Upper lobe of left lung (tissue), 6 donors: Measurements from ENCODE around the gene CLPTM1L. TPM values are rescaled to one million over a fixed set of nuclear protein-coding genes. Genes with fewer than 3 reads are reported as not detected.

ENCODE experiments used
- ATAC-seq, 2 donors: fragments of 200-7000 bp; cut with Tn5 transposase; one replicate each; pipeline ENCODE4 v1.9.1; 2022; ENCODE audit warnings: mild to moderate bottlenecking in 2 of 2, moderate library complexity in 2 of 2; ENCODE audit not compliant: low FRiP score in 2 of 2
- DNase-seq, 2 donors: peaks; one replicate each; pipeline ENCODE4 v3.0.0-alpha.2; 2019 to 2020
- H3K27ac ChIP-seq, 4 donors: fragments of 200-600 bp; sonication (generic); one replicate each; pipeline ENCODE4 v1.5.1; 2016 to 2019
- H3K27me3 ChIP-seq, 4 donors: fragments of 200-600 bp; sonication (generic); one replicate each; pipeline ENCODE4 v1.5.1; 2017 to 2019
- H3K36me3 ChIP-seq, 4 donors: fragments of 200-600 bp; sonication (generic); one replicate each; pipeline ENCODE4 v1.5.1; 2016 to 2019
- H3K4me1 ChIP-seq, 4 donors: fragments of 200-600 bp; sonication (generic); one replicate each; pipeline ENCODE4 v1.5.1; 2018 to 2019
- H3K4me3 ChIP-seq, 4 donors: fragments of 200-600 bp; sonication (generic); one replicate each; pipeline ENCODE4 v1.5.1; 2017 to 2019; ENCODE audit warnings: mild to moderate bottlenecking in 2 of 4, moderate library complexity in 1 of 4
- H3K9me3 ChIP-seq, 4 donors: fragments of 200-600 bp; sonication (generic); one replicate each; pipeline ENCODE4 v1.5.1; 2018 to 2019
- CTCF ChIP-seq, 6 experiments: fragments of 450-650 bp in 4 of 6; fragments of 200-600 bp in 2 of 6; sonication (generic) in 2 of 6; IDR thresholded peaks; one replicate each; pipeline ENCODE4 v1.5.1; 2016 to 2019; ENCODE audit warnings: antibody characterized with exemption in 6 of 6
- EP300 ChIP-seq, 4 donors: sonication (generic); formaldehyde crosslinking; IDR thresholded peaks; one replicate each; pipeline ENCODE4 v1.5.1; 2017; ENCODE audit warnings: antibody characterized with exemption in 4 of 4, control low read depth in 2 of 4
- POLR2A ChIP-seq, 4 donors: fragments of 450-650 bp; IDR thresholded peaks; one replicate each; pipeline ENCODE4 v1.5.1; 2016 to 2017; ENCODE audit warnings: antibody characterized with exemption in 4 of 4, mild to moderate bottlenecking in 2 of 4
- POLR2AphosphoS5 ChIP-seq, 2 donors: sonication (generic); formaldehyde crosslinking; IDR thresholded peaks; one replicate each; pipeline ENCODE4 v1.5.1; 2017; ENCODE audit warnings: antibody characterized with exemption in 2 of 2
- WGBS, 2 donors: methylation state at CpG; one replicate each; pipeline ENCODE4 v1.1.5; 2017 to 2018; 5-methylcytosine and 5-hydroxymethylcytosine counted together
- total RNA-seq, 6 donors: library from RNA; depleted of rRNA in 4 of 6; stranded (reverse); fragments of >200 nt in 4 of 6; gene quantifications; one replicate each; pipeline versions ENCODE4 v1.1.0 to v1.2.1, GENCODE V29; 2016 to 2021
- donor health status: DM: no; HTN: no; CAD: no; lungs with moderate emphysema.
- donor health status: DM: no; HTN: yes; CAD: no; lungs with severe emphysema.

Gene CLPTM1L
- total RNA-seq, 6 donors from 2014 or later, result 135 to 311 (median 204) TPM

GRCh38 chr5:1304033-1304432, 40.9 kb downstream of the CLPTM1L start:
- Histone ChIP-seq H3K27me3 (no peaks in the 10 kb centered on the region), H3K4me1 (no peaks in the 10 kb centered on the region), H3K9me3 (no peaks in the 10 kb centered on the region), H3K4me3 (no peak overlapping the region), H3K36me3 (no peaks in the 10 kb centered on the region), H3K27ac (no peak overlapping the region)
- DNase-seq, result no peak
- 69 to 76% methylated on average over 2 of the region's 2 CpGs for WGBS, 2 donors
- no peak for ATAC-seq
- no peak for TF ChIP-seq POLR2A (IDR thresholded peaks at IDR 0.05)
- TF ChIP-seq POLR2AphosphoS5 (IDR thresholded peaks at IDR 0.05), result no peak

- H3K4me3 ChIP-seq, result no peak overlapping the region
- no peak overlapping the region for H3K27ac ChIP-seq
- TF ChIP-seq POLR2AphosphoS5 (IDR thresholded peaks at IDR 0.05) (no peak), CTCF (IDR thresholded peaks at IDR 0.05) (no peak), EP300 (IDR thresholded peaks at IDR 0.05) (no peak), POLR2A (IDR thresholded peaks at IDR 0.05) (no peak)
- H3K27me3 ChIP-seq, result no peaks in the 10 kb centered on the region
- ATAC-seq, result no peak
- no peaks in the 10 kb centered on the region for H3K36me3 ChIP-seq
- H3K4me1 ChIP-seq, result no peaks in the 10 kb centered on the region
- 85 to 93% methylated on average over 2 of the region's 2 CpGs for WGBS, 2 donors
- DNase-seq, result no peak
- H3K9me3 ChIP-seq, result no peaks in the 10 kb centered on the region
These were observed 42.6 kb downstream of the CLPTM1L start for GRCh38 chr5:1302258-1302657.

GRCh38 chr5:1300581-1301083, 44.3 kb downstream of the CLPTM1L start:
- ATAC-seq, result peak in 1 of 2 donors; percentile 32
- H3K27ac ChIP-seq, result no peak overlapping the region
- no peaks in the 10 kb centered on the region for H3K36me3 ChIP-seq
- H3K9me3 ChIP-seq, result no peaks in the 10 kb centered on the region
- 81 to 85% methylated on average over 20 of the region's 20 CpGs for WGBS, 2 donors
- TF ChIP-seq POLR2A (IDR thresholded peaks at IDR 0.05) (no peak), EP300 (IDR thresholded peaks at IDR 0.05) (no peak), POLR2AphosphoS5 (IDR thresholded peaks at IDR 0.05) (no peak), CTCF (IDR thresholded peaks at IDR 0.05) (no peak)
- no peak overlapping the region for H3K4me3 ChIP-seq
- H3K27me3 ChIP-seq, result no peaks in the 10 kb centered on the region
- no peaks in the 10 kb centered on the region for H3K4me1 ChIP-seq
- peak in 1 of 2 donors; percentile 43 for DNase-seq

GRCh38 chr5:1299961-1300360, 44.9 kb downstream of the CLPTM1L start:
- Histone ChIP-seq H3K27me3 (peaks cover 0 to 7% (median 3%) of the 10 kb centered on the region in 4 donors), H3K27ac (no peak overlapping the region), H3K36me3 (no peaks in the 10 kb centered on the region), H3K4me1 (peaks cover 0 to 5% (median 1%) of the 10 kb centered on the region in 4 donors), H3K4me3 (no peak overlapping the region), H3K9me3 (no peaks in the 10 kb centered on the region)
- no peak for ATAC-seq
- peak in 1 of 2 donors; percentile 55 for DNase-seq
- no peak for TF ChIP-seq POLR2AphosphoS5 (IDR thresholded peaks at IDR 0.05)
- no peak for TF ChIP-seq CTCF (IDR thresholded peaks at IDR 0.05)
- no peak for TF ChIP-seq EP300 (IDR thresholded peaks at IDR 0.05)
- TF ChIP-seq POLR2A (IDR thresholded peaks at IDR 0.05), result no peak
- 70 to 74% methylated on average over 12 to 17 of the region's 17 CpGs for WGBS, 2 donors

GRCh38 chr5:1299511-1299850, 45.4 kb downstream of the CLPTM1L start:
- Histone ChIP-seq H3K4me1 (peaks cover 5 to 10% (median 6%) of the 10 kb centered on the region in 4 donors), H3K36me3 (no peaks in the 10 kb centered on the region), H3K27me3 (peaks cover 0 to 11% (median 6%) of the 10 kb centered on the region in 4 donors), H3K9me3 (no peaks in the 10 kb centered on the region), H3K4me3 (no peak overlapping the region), H3K27ac (no peak overlapping the region)
- WGBS, 2 donors, result 77 to 89% methylated on average over 7 to 8 of the region's 9 CpGs
- ATAC-seq (no peak), DNase-seq (no peak)
- TF ChIP-seq POLR2A (IDR thresholded peaks at IDR 0.05) (no peak), EP300 (IDR thresholded peaks at IDR 0.05) (no peak), POLR2AphosphoS5 (IDR thresholded peaks at IDR 0.05) (no peak), CTCF (IDR thresholded peaks at IDR 0.05) (no peak)
